Measurements from ENCODE around the gene GALNT18. TPM values are rescaled to one million over a fixed set of nuclear protein-coding genes. Genes with fewer than 3 reads are reported as not detected.

GALNT18 gene
- total RNA-seq, 1 experiment from 2014 or later: 1.7 TPM

DNA sequence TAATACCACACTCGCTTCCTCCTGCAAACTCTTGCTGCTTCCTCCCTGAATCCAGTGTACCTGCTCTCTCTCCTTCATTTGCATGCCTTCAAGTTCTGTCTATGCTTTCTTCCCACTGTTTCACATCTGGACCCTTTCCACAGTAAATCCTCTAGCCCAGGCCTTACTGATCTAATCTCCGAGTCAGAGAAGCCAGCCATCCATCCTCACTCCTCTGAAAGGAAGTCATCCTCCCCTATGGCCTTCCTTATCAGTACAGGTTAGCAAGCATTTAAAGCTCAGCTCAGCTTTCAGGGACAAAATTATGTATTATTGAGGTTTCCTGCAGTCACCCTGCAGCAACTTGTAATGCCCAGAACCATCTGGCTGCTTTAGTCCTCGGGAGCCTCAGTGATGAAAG, 116.1 kb downstream of the GALNT18 start:
- no CpG with 5 or more reads among the region's 3 CpGs for WGBS (ENCODE audit: extremely low coverage, insufficient read length, low lambda C conversion rate)
- H2BK12ac ChIP-seq (ENCODE audit: insufficient read length, low read depth, low read length): no peak overlapping the region
- H2AFZ ChIP-seq (ENCODE audit: low read length): no peak overlapping the region
- no peak overlapping the region for H3K27ac Mint-ChIP-seq
- H2BK5ac ChIP-seq (ENCODE audit: insufficient read length, low read length): no peak overlapping the region
- H3K9ac ChIP-seq (ENCODE audit: extremely low read depth, insufficient read length, low read length): no peak overlapping the region
- TF ChIP-seq, protein P1, sequence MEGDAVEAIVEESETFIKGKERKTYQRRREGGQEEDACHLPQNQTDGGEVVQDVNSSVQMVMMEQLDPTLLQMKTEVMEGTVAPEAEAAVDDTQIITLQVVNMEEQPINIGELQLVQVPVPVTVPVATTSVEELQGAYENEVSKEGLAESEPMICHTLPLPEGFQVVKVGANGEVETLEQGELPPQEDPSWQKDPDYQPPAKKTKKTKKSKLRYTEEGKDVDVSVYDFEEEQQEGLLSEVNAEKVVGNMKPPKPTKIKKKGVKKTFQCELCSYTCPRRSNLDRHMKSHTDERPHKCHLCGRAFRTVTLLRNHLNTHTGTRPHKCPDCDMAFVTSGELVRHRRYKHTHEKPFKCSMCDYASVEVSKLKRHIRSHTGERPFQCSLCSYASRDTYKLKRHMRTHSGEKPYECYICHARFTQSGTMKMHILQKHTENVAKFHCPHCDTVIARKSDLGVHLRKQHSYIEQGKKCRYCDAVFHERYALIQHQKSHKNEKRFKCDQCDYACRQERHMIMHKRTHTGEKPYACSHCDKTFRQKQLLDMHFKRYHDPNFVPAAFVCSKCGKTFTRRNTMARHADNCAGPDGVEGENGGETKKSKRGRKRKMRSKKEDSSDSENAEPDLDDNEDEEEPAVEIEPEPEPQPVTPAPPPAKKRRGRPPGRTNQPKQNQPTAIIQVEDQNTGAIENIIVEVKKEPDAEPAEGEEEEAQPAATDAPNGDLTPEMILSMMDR (conservative IDR thresholded peaks at IDR 0.05): no peak
- DNase-seq: no peak
- no peak overlapping the region for H3K4me2 ChIP-seq (ENCODE audit: insufficient read depth, insufficient read length, low read length)
- H2BK15ac ChIP-seq (ENCODE audit: low read depth, low read length): no peak overlapping the region
- H3K23me2 ChIP-seq (ENCODE audit: insufficient read length, low read depth, low read length, poor library complexity, severe bottlenecking): no peaks in the 10 kb centered on the region
- H3K56ac ChIP-seq (ENCODE audit: insufficient read length, low read depth, low read length): no peak overlapping the region
- no peak overlapping the region for H4K5ac ChIP-seq (ENCODE audit: insufficient read length, low read depth, low read length)
- no peaks in the 10 kb centered on the region for H3K9me3 Mint-ChIP-seq
- no peak overlapping the region for H3K4me3 Mint-ChIP-seq
- H3K23ac ChIP-seq (ENCODE audit: insufficient read length, low read depth, low read length): no peak overlapping the region
- no peaks in the 10 kb centered on the region for H3K36me3 Mint-ChIP-seq (ENCODE audit: insufficient read depth in 1 of 3, low read depth in 3 of 3)
- H3K9me3 ChIP-seq (ENCODE audit: control insufficient read depth, low read depth, low read length): no peaks in the 10 kb centered on the region
- no peak overlapping the region for H3K14ac ChIP-seq (ENCODE audit: insufficient read depth, low read length)
- H3K4me1 ChIP-seq (ENCODE audit: insufficient read depth, low read length): no peaks in the 10 kb centered on the region; the same call in 1 of the 2 replicates
- no peak overlapping the region for H4K8ac ChIP-seq (replicated peaks; ENCODE audit: insufficient read length, low read depth, low read length)
- H2AK5ac ChIP-seq (ENCODE audit: insufficient read length, low read length): no peak overlapping the region
- H3K27me3 Mint-ChIP-seq (ENCODE audit: low read depth): peaks cover 4% of the 10 kb centered on the region; the same call in 1 of the 2 replicates
- peaks cover 21 to 30% of the 10 kb centered on the region in 2 experiments for H3K4me1 Mint-ChIP-seq
- H3K27me3 ChIP-seq (ENCODE audit: insufficient read depth, low read length): no peaks in the 10 kb centered on the region
- H3T11ph ChIP-seq (ENCODE audit: low read length): no peak overlapping the region
- no peak overlapping the region for H3K4ac ChIP-seq (ENCODE audit: low read depth, low read length)
- H4K91ac ChIP-seq (ENCODE audit: insufficient read length, low read depth, low read length): no peak overlapping the region
- H2BK120ac ChIP-seq (ENCODE audit: low read depth, low read length, poor library complexity, severe bottlenecking): no peak overlapping the region
- H3K79me2 ChIP-seq (ENCODE audit: insufficient read depth, low read length): no peaks in the 10 kb centered on the region
- H3K27ac ChIP-seq (ENCODE audit: insufficient read length, low read depth, low read length): no peak overlapping the region
- no peak overlapping the region for H3K18ac ChIP-seq (ENCODE audit: insufficient read length, low read depth, low read length)
- no peak overlapping the region for H2BK20ac ChIP-seq (ENCODE audit: low read depth, low read length, poor library complexity, severe bottlenecking)
- no peaks in the 10 kb centered on the region for H4K20me1 ChIP-seq (ENCODE audit: control insufficient read depth, insufficient read depth, insufficient read length)
- no peaks in the 10 kb centered on the region for H3K79me1 ChIP-seq (ENCODE audit: insufficient read depth, low read depth, low read length, poor library complexity, severe bottlenecking)
